AG09309 (cell line): ENCODE data around the gene LRRC27.

ENCODE experiments used
- DNase-seq: peaks from one replicate; pipeline ENCODE4 v3.0.0-alpha.2; 2010; ENCODE audit warnings: low read depth
- H3K4me3 ChIP-seq: 2 replicates; pipeline ENCODE4 v1.5.1; 2011; ENCODE audit warnings: mild to moderate bottlenecking, low read depth, low read length, moderate library complexity; ENCODE audit not compliant: control insufficient read depth
- TF ChIP-seq, protein P1 (sequence below): IDR thresholded peaks from 2 replicates; pipeline ENCODE4 v1.5.1; 2011; ENCODE audit warnings: mild to moderate bottlenecking, low read depth, low read length, inconsistent platforms; ENCODE audit not compliant: insufficient read depth, control insufficient read depth; ENCODE audit errors: missing control alignments

Gene LRRC27

DNA sequence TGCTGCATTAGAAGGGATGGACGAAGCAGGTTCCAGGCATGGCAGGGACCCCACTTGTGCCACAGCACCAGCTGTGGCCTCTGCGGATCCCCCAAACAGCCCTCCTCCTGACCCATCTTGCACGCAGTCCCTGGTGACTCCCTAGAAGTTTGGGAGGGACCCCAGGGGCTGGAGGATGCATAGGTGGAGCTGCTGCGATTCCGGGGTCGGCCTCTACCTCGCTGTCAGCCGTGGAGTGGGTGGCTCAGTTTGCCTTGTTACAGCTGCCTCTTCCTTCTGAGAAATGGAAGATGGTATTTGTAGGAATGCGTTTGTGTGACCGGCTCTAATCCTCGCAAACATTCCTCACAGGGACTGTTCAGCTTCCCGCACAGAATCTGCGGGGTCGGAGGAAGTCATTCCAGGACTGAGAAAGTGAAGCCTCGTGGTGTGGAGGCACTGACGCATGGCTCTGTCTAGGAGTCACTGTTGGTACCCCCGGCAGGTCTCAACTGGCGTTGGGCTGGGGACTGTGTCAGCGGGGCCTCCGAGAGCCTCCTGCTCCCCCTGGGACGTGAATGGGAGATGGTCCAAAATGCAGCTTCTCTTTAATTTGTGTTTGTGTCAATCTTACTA, 82.5 kb downstream of the LRRC27 start:
- TF ChIP-seq, protein P1, sequence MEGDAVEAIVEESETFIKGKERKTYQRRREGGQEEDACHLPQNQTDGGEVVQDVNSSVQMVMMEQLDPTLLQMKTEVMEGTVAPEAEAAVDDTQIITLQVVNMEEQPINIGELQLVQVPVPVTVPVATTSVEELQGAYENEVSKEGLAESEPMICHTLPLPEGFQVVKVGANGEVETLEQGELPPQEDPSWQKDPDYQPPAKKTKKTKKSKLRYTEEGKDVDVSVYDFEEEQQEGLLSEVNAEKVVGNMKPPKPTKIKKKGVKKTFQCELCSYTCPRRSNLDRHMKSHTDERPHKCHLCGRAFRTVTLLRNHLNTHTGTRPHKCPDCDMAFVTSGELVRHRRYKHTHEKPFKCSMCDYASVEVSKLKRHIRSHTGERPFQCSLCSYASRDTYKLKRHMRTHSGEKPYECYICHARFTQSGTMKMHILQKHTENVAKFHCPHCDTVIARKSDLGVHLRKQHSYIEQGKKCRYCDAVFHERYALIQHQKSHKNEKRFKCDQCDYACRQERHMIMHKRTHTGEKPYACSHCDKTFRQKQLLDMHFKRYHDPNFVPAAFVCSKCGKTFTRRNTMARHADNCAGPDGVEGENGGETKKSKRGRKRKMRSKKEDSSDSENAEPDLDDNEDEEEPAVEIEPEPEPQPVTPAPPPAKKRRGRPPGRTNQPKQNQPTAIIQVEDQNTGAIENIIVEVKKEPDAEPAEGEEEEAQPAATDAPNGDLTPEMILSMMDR: no peak
- H3K4me3 ChIP-seq: no peak overlapping the region
- DNase-seq: no peak

DNA sequence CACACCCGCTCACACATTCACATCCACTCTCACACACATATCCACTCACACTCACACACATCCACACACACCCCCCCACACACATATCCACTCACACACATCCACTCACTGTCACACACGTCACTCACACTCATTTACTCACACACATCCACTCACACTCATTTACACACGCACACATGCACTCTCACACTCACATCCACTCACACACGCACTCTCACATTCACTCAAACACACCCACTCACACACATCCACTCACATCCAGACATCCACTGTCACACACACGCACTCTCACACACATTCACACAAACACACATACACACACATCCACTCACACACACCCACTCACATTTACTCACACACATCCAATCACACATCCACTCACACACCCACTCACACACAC, 83.3 kb downstream of the LRRC27 start:
- no peak for DNase-seq
- TF ChIP-seq, protein P1: no peak
- H3K4me3 ChIP-seq: no peak overlapping the region

DNA sequence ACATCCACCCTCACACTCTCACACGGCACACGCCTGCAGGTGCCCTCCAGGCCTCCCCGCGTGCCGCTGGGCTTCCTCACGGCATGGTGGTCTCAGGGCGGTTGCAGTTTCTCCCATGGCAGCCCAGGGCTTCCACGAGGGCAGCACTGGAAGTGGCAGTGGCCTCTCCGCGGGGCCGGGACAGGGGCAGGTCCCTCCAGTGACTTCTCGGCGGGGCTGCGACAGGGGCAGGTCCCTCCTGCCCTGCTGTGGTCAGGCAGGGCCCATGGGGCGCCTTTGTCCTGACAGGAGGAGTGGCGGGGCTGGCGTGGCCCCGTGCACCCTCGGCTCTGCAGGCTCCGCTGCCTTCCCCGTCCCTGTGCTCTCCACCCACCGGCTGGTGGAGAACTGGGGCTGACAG, 84.0 kb downstream of the LRRC27 start:
- TF ChIP-seq, protein P1: no peak
- H3K4me3 ChIP-seq: no peak overlapping the region
- no peak for DNase-seq

DNA sequence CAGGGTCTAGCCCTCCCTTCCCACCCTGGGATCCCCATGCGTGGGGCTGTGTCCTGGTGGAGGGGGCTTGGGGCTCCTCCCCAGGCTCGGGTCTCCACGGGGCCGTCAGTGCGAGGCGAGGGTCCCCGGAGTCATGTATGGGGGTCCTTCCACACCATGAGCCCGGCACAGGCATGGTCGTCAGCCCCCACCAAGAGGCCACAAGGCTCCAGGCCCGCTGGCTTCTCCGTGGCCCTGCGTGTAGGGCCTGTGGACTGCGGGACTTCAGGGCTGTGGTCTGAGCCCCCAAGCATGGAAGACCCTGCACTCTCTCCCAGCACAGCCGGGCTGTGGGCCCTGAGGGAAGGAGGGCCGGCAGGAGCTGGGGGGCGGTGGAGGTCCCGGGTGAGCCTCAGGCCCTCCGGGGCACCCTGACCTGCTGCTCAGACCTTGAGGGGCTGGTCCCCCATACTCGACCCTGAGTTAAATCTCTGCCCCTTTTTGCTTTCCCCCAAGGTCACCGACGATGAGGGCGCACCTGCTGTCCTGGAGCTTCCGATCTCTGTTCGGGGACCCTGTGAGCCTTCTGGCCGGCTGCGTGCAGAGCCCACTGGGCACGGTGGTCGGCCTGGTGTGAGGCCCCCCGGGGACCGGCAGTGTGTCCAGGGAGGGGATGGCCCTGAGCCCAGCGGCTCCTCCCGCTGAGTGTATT, 84.7 kb downstream of the LRRC27 start:
- H3K4me3 ChIP-seq: no peak overlapping the region
- DNase-seq: no peak
- TF ChIP-seq, protein P1: no peak

DNA sequence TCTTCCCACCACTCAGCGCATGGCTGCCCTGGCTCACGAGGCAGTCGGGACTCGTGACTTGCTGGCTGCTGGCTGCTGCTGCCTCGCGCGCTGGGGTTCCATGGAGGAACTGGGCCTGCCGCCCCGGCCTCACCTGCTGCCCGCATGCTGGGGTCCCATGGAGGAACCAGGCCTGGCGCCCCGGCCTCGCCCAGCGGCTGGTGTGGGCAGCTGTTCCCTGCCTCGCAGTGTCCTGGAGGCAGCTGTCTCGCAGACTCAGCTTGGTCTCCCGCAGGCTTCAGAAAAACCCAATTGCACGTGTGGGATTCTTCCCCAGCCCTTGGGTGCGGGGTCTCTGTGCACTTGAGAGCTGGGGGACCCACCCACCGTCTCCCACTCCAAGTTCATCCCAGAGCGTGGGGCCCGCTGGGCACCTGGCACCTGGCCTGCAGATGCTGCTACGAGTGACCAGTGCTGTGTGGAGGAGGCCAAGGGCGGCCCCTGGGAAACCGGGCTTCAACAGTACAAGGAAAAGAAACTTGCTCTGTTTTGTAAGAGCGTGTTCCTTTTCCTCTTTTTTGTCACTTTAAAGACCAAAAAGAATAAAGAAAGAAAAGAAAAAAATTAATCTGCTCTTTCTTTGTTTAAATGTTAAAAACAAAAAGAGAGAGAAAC, 85.4 kb downstream of the LRRC27 start:
- TF ChIP-seq, protein P1: no peak
- no peak overlapping the region for H3K4me3 ChIP-seq
- DNase-seq: no peak

DNA sequence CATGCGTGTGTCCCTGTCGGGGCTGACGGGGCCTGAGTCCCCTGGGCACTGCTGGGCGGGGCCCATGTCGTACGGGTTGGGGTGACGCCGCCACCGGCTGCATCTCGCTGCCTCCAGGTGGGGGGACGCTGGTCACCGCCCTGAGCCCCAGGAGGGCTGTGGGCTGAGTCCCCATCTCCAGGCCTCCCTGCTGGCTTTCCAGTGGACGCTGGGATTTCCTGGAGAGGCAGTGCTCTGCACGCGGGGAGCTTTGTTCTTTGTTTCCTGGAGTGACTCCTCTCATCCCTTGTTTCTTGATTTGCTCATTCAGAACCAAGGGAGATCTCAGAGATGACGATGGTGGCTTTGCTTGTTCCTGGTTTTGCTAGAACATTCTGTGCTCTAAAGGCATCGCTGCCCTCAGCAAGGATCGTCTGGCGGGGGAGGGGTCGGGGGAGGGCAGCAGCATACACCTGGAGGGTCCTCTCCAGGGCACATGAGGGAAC, 86.0 kb downstream of the LRRC27 start:
- DNase-seq: no peak
- TF ChIP-seq, protein P1: no peak
- no peak overlapping the region for H3K4me3 ChIP-seq
